ENCODE results near the gene NDUFS1. TPM values are rescaled to one million over a fixed set of nuclear protein-coding genes. Genes with fewer than 3 reads are reported as not detected.
"Not testable (repeated sequence)": the region's sequence is repeated elsewhere in the genome, so short reads cannot be mapped to it uniquely, and the experiment has no call there.

Gene NDUFS1
- total RNA-seq, 3 donors from 2014 or later, result 132 to 172 (median 140) TPM

- peak overlapping the region; percentile 80 for H3K4me3 ChIP-seq
- intact Hi-C loops (cut with DNase I, micrococcal nuclease), result no loop called here
- peaks cover 8% of the 10 kb centered on the region for H3K4me1 ChIP-seq (ENCODE audit: low read depth)
- TF ChIP-seq, protein P1, sequence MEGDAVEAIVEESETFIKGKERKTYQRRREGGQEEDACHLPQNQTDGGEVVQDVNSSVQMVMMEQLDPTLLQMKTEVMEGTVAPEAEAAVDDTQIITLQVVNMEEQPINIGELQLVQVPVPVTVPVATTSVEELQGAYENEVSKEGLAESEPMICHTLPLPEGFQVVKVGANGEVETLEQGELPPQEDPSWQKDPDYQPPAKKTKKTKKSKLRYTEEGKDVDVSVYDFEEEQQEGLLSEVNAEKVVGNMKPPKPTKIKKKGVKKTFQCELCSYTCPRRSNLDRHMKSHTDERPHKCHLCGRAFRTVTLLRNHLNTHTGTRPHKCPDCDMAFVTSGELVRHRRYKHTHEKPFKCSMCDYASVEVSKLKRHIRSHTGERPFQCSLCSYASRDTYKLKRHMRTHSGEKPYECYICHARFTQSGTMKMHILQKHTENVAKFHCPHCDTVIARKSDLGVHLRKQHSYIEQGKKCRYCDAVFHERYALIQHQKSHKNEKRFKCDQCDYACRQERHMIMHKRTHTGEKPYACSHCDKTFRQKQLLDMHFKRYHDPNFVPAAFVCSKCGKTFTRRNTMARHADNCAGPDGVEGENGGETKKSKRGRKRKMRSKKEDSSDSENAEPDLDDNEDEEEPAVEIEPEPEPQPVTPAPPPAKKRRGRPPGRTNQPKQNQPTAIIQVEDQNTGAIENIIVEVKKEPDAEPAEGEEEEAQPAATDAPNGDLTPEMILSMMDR (IDR thresholded peaks at IDR 0.05), result no peak
- DNase-seq (peak; percentile 67 to 73 (median 67)), ATAC-seq (peak; percentile 40)
- H3K9me3 ChIP-seq, result no peaks in the 10 kb centered on the region
- H3K36me3 ChIP-seq (ENCODE audit: low read depth), result no peaks in the 10 kb centered on the region
These were observed 74.8 kb downstream of the NDUFS1 start for GRCh38 chr2:206084439-206084869.

DNA sequence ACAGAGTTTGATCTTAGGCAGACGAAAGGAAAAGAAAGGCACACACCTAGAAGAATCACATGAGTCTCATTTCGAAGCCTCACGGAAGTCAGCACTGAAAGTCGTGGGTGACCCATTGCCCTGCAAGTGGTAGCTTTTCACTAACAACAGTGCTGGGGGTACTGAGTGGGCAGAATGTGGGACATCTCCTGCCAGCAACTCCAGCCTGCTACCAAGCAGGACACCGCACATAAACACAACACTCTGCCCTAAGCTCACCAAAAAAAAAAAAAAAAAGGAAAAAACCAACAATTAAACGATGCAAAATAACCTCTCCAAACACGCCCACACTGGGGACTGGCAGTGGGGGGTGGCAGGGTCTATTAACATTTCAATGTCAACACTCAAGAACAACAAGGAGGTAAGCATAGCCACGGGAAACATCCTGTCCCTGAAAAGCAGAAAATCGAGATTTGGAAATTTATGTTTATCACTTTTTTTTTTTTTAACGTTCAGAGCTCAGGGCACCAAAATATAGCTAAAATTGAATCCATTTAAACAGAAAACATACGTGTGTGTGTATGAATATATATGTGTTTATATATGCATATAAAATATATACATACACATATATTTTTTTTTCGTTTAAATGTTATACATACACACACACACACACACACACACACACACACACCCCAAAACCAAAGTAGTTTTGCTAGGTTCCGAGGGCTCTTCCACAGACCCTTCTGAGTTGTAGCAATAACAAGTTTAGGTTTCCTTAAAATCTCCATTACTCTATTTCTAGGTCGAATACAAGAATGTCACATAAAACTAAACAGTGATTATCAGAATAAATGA is 75.4 kb downstream of the NDUFS1 start:
- peak; percentile 21 for ATAC-seq
- Histone ChIP-seq H3K36me3 (ENCODE audit: low read depth) (no peaks in the 10 kb centered on the region), H3K9me3 (no peaks in the 10 kb centered on the region), H3K4me1 (ENCODE audit: low read depth) (peaks cover 8% of the 10 kb centered on the region), H3K4me3 (no peak overlapping the region)
- TF ChIP-seq, protein P1 (IDR thresholded peaks at IDR 0.05), result no peak
- DNase-seq, result peak in 2 of 3 donors; percentile 49 to 57
- intact Hi-C loops (cut with DNase I, micrococcal nuclease), result no loop called here

DNA sequence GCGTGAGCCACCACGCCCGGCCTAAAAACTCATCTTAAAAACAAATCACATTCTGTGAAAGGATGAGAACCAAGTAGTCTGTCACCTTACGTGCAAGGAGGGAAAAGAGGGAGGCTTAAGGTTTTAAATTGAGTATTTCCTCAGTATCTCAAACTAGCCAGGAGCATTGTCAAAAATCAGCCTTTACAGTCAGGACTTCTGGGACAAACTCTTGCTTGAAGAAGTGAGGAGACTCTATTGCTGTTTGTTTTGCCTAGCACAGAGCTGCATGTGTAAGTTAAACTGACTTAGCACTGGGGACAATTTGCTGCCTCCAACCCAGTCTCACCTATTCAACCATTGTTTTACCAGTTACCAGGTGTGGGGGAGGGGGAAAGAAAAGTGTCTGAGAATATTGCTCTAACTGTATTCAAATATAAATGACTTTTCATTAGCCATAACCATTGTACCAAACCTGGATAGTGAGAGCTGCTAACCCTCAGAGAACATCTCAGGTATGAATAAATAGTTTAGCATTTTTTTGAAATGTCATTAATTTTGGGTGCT is 76.9 kb downstream of the NDUFS1 start:
- no peaks in the 10 kb centered on the region for H3K9me3 ChIP-seq
- intact Hi-C loops (cut with DNase I, micrococcal nuclease), result no loop called here
- H3K36me3 ChIP-seq (ENCODE audit: low read depth), result no peaks in the 10 kb centered on the region
- no peak overlapping the region for H3K4me3 ChIP-seq
- H3K4me1 ChIP-seq (ENCODE audit: low read depth), result peaks cover 6% of the 10 kb centered on the region
- ATAC-seq (no peak), DNase-seq (peak in 1 of 3 donors; percentile 20)
- TF ChIP-seq, protein P1 (IDR thresholded peaks at IDR 0.05), result no peak

DNA sequence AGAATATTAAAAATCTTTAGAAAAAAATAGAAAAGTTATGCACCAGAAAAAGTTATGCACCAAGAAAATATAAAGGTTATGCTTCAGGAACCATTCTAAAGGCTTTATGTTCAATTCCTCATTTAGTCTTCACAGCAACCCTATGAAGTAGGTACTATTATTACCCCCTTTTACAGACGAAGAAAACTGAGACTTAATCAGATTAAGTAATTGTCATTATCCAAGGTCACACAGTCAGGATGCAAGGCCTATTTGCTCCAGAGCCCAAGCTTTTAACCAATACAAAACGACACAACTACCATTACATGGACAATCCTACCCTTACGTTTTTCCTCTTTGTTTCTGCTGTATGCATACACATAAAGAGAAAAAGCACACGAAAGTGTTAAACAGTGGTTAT is 78.3 kb downstream of the NDUFS1 start:
- Histone ChIP-seq H3K36me3 (ENCODE audit: low read depth) (no peaks in the 10 kb centered on the region), H3K4me3 (no peak overlapping the region), H3K9me3 (no peaks in the 10 kb centered on the region), H3K4me1 (ENCODE audit: low read depth) (no peaks in the 10 kb centered on the region)
- TF ChIP-seq, protein P1 (IDR thresholded peaks at IDR 0.05), result no peak
- intact Hi-C loops (cut with DNase I, micrococcal nuclease), result no loop called here
- no peak for DNase-seq
- ATAC-seq, result no peak

DNA sequence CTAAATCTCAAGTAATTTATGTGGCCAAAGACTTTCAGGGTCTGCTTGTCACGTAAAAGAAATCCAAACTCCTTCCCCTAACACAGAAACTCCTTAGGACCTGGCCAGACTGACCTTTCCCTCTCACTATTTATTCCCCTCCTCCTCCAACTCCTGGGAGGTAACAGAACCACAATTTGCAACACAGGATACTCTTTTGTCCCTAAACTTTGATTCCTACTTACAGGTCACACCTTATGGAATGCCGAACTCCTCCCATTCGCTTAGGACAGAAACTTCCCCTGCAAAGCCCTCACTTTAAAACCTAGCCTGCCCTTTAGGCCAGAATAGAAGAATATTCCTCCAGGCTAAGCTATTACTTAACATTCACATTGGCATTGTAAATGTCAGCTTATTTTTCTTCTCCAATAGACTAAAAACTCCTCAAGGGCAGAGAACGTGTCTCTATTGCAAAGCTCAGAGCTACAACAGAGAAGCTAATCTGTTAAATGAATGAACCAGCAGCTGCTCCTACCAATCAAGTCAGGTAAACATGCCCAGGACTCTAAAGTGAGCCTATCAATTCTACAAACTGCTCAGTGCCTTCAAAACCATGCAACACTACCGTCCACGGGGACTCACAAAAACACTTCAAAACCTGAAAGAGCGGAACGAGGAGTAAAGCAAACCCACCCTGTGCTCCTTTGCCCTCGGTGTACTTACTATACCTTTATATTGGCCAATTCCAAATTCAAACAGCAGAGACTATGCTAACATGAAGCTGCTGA is 79.4 kb downstream of the NDUFS1 start:
- no peaks in the 10 kb centered on the region for H3K9me3 ChIP-seq
- no peak for DNase-seq
- TF ChIP-seq, protein P1 (IDR thresholded peaks at IDR 0.05), result no peak
- intact Hi-C loops (cut with DNase I, micrococcal nuclease), result no loop called here
- no peak for ATAC-seq
- H3K4me1 ChIP-seq (ENCODE audit: low read depth), result no peaks in the 10 kb centered on the region
- no peaks in the 10 kb centered on the region for H3K36me3 ChIP-seq (ENCODE audit: low read depth)
- H3K4me3 ChIP-seq, result no peak overlapping the region

- H3K4me3 ChIP-seq; ATAC-seq; DNase-seq; H3K36me3 ChIP-seq (ENCODE audit: low read depth); H3K9me3 ChIP-seq; intact Hi-C loops (cut with DNase I, micrococcal nuclease); H3K4me1 ChIP-seq (ENCODE audit: low read depth): not testable (repeated sequence)
These were observed 81.4 kb downstream of the NDUFS1 start for GRCh38 chr2:206077879-206078278.
